Vagina (tissue), 2 donors: ENCODE results near the gene COL2A1.

ENCODE experiments used
- POLR2A ChIP-seq, 2 donors: fragments of 450-650 bp; IDR thresholded peaks; one replicate each; pipeline ENCODE4 v1.6.1; 2017; ENCODE audit warnings: antibody characterized with exemption in 2 of 2, mild to moderate bottlenecking in 2 of 2, moderate library complexity in 2 of 2
- TF ChIP-seq, protein P1 (sequence below), 3 experiments: fragments of 450-650 bp in 2 of 3; fragments of 200-600 bp in 1 of 3; sonication (generic) in 1 of 3; IDR thresholded peaks; one replicate each; pipeline ENCODE4 v1.5.1; 2017 to 2019; ENCODE audit warnings: antibody characterized with exemption in 3 of 3, mild to moderate bottlenecking in 2 of 3, moderate library complexity in 2 of 3

DNA sequence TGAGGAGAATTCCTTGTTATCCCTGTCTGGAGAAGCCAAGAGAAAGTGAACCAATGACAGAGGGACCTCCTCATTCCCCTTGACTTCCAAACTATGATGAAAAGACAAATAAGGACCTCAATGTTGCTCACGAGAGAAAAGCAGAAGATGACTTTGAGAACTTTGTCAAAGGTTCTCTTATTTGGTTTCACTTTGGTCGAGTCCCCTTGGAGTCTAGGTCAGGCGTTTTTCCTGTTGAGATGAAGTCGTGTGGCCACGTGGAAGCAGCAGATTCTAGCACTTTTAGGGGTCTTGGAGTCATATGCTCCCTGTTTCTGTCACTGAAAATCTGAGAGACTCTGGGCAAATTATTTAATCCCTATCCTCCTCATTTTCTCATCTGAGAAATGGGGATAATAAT is 33.8 kb upstream of the COL2A1 start:
- TF ChIP-seq, protein P1, sequence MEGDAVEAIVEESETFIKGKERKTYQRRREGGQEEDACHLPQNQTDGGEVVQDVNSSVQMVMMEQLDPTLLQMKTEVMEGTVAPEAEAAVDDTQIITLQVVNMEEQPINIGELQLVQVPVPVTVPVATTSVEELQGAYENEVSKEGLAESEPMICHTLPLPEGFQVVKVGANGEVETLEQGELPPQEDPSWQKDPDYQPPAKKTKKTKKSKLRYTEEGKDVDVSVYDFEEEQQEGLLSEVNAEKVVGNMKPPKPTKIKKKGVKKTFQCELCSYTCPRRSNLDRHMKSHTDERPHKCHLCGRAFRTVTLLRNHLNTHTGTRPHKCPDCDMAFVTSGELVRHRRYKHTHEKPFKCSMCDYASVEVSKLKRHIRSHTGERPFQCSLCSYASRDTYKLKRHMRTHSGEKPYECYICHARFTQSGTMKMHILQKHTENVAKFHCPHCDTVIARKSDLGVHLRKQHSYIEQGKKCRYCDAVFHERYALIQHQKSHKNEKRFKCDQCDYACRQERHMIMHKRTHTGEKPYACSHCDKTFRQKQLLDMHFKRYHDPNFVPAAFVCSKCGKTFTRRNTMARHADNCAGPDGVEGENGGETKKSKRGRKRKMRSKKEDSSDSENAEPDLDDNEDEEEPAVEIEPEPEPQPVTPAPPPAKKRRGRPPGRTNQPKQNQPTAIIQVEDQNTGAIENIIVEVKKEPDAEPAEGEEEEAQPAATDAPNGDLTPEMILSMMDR (IDR thresholded peaks at IDR 0.05) = no peak
- TF ChIP-seq POLR2A (IDR thresholded peaks at IDR 0.05) = no peak
